Measurements from ENCODE around the gene LITAF. TPM values are rescaled to one million over a fixed set of nuclear protein-coding genes. Genes with fewer than 3 reads are reported as not detected.

Gene LITAF
- total and polyA plus RNA-seq, 2 of the 4 experiments (the other 2 are of a cell fraction) = 113 to 206 TPM

- intact Hi-C loops (cut with micrococcal nuclease) (no loop called here), in situ Hi-C loops (cut with MboI; ENCODE audit: low sequenced_read_pairs) (loop anchor here (5.0 kb wide), 1 partner anchor 72 kb away; no protein-coding TSS in a partner anchor), dilution Hi-C loops (cut with HindIII; ENCODE audit: low sequenced_read_pairs, unreplicated experiment) (no loop called here)
- no TSS peak for BruUV-seq (replicated peaks)
- ATAC-seq (ENCODE audit: low read depth) = no peak
- Histone ChIP-seq H3K4me3 (ENCODE audit: insufficient read depth, low read depth, low read length) (no peak overlapping the region), H2AFZ (replicated peaks; ENCODE audit: low read length, poor library complexity) (no peak overlapping the region), H3K4me2 (ENCODE audit: low read depth, low read length) (no peak overlapping the region), H3K27ac (ENCODE audit: insufficient read depth, low read length) (no peak overlapping the region), H3K23ac (ENCODE audit: low read depth, low read length) (no peak overlapping the region), H2AK9ac (replicated peaks; ENCODE audit: low read depth, low read length, poor library complexity) (no peak overlapping the region), H2BK5ac (ENCODE audit: low read depth, low read length, poor library complexity, severe bottlenecking) (no peak overlapping the region), H4K8ac (ENCODE audit: low read depth in 2 of 2, low read length in 2 of 2) (no peak overlapping the region), H2AK5ac (ENCODE audit: low read depth, low read length) (no peak overlapping the region), H2BK15ac (ENCODE audit: low read depth, low read length) (no peak overlapping the region), H3K14ac (replicated peaks; ENCODE audit: low read depth, low read length) (no peak overlapping the region), H3K4me1 (ENCODE audit: control insufficient read depth, insufficient read depth, low read length) (no peaks in the 10 kb centered on the region; the same call in 1 of the 2 replicates), H3K56ac (ENCODE audit: extremely low read depth, insufficient read depth, low read length) (no peak overlapping the region), H3K18ac (ENCODE audit: low read depth, low read length) (no peak overlapping the region), H3K79me1 (ENCODE audit: low read depth in 1 of 2, low read length in 2 of 2) (peaks cover 44 to 86% of the 10 kb centered on the region in 2 experiments), H3K36me3 (ENCODE audit: control insufficient read depth, insufficient read depth, low read length) (peaks cover 25% of the 10 kb centered on the region), H3K9me3 (ENCODE audit: control insufficient read depth, insufficient read depth, low read length) (no peaks in the 10 kb centered on the region), H4K20me1 (ENCODE audit: insufficient read depth, low read length) (peaks cover 93% of the 10 kb centered on the region), H3K9me1 (ENCODE audit: insufficient read depth, low read length) (peaks cover 12% of the 10 kb centered on the region), H4K5ac (ENCODE audit: low read depth, low read length) (no peak overlapping the region), H2BK20ac (ENCODE audit: low read depth, low read length) (no peak overlapping the region), H3K27me3 (ENCODE audit: control insufficient read depth, insufficient read depth, low read length) (no peaks in the 10 kb centered on the region), H3K9ac (ENCODE audit: low read depth, low read length) (no peak overlapping the region), H2BK120ac (ENCODE audit: low read depth, low read length) (no peak overlapping the region), H3K4ac (ENCODE audit: low read depth, low read length) (no peak overlapping the region), H4K91ac (ENCODE audit: insufficient read depth, low read depth, low read length) (no peak overlapping the region)
- no peak for DNase-seq
- CTCF ChIA-PET = no interaction called here
- POLR2A ChIA-PET (ENCODE audit: unreplicated experiment) = no interaction called here
- WGBS, 2 experiments (ENCODE audit: extremely low coverage in 2 of 2, insufficient read length in 1 of 2) = 100% methylated on average over 2 of the region's 6 CpGs; no CpG with 5 or more reads in 1 of the 2 experiments
- TF ChIP-seq MXI1 (IDR thresholded peaks at IDR 0.05; ENCODE audit: borderline replicate concordance, low read depth, low read length) = no peak
- no peak for TF ChIP-seq SMC3 (IDR thresholded peaks at IDR 0.05; ENCODE audit: low read depth, low read length)
- TF ChIP-seq, protein P1, sequence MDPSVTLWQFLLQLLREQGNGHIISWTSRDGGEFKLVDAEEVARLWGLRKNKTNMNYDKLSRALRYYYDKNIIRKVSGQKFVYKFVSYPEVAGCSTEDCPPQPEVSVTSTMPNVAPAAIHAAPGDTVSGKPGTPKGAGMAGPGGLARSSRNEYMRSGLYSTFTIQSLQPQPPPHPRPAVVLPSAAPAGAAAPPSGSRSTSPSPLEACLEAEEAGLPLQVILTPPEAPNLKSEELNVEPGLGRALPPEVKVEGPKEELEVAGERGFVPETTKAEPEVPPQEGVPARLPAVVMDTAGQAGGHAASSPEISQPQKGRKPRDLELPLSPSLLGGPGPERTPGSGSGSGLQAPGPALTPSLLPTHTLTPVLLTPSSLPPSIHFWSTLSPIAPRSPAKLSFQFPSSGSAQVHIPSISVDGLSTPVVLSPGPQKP (IDR thresholded peaks at IDR 0.05; ENCODE audit: borderline replicate concordance, low read depth, low read length) = no peak
- TF ChIP-seq MAFK (IDR thresholded peaks at IDR 0.05; ENCODE audit: low read depth, low read length) = no peak
- no peak for TF ChIP-seq BHLHE40 (IDR thresholded peaks at IDR 0.05; ENCODE audit: low read depth, low read length)
- no peak for TF ChIP-seq CTCF (conservative IDR thresholded peaks at IDR 0.05; ENCODE audit: low read depth, low read length)
- TF ChIP-seq RFX5 (IDR thresholded peaks at IDR 0.05; ENCODE audit: low read depth, low read length) = no peak
- no peak for TF ChIP-seq FOS (IDR thresholded peaks at IDR 0.05; ENCODE audit: low read depth, low read length)
- TF ChIP-seq NFE2L2 (IDR thresholded peaks at IDR 0.05; ENCODE audit: low read depth, low read length) = no peak
- no peak for TF ChIP-seq POLR2A (IDR thresholded peaks at IDR 0.05; ENCODE audit: low read depth, low read length)
- TF ChIP-seq, protein P2, sequence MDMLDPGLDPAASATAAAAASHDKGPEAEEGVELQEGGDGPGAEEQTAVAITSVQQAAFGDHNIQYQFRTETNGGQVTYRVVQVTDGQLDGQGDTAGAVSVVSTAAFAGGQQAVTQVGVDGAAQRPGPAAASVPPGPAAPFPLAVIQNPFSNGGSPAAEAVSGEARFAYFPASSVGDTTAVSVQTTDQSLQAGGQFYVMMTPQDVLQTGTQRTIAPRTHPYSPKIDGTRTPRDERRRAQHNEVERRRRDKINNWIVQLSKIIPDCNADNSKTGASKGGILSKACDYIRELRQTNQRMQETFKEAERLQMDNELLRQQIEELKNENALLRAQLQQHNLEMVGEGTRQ (IDR thresholded peaks at IDR 0.05; ENCODE audit: low read depth, low read length) = no peak
- TF ChIP-seq CEBPB (IDR thresholded peaks at IDR 0.05; ENCODE audit: low read depth, low read length) = no peak
- TF ChIP-seq CHD1 (IDR thresholded peaks at IDR 0.05; ENCODE audit: low read depth, low read length) = no peak
Observed at GRCh38 chr16:11570258-11570657, 16.5 kb downstream of the LITAF start.
